Neural progenitor cell (in vitro differentiated cells): ENCODE data around the gene COL4A2. TPM values are rescaled to one million over a fixed set of nuclear protein-coding genes. Genes with fewer than 3 reads are reported as not detected.

Experiments used
- DNase-seq: peaks from one replicate; pipeline ENCODE4 v3.0.0-alpha.2; 2016; ENCODE audit warnings: low spot score
- H2AFZ ChIP-seq: fragments of 200-600 bp; sonication (generic); replicated peaks from 2 replicates; pipeline ENCODE4 v1.6.1; 2016; ENCODE audit warnings: antibody characterized with exemption
- H3F3A ChIP-seq: fragments of 200-600 bp; sonication (generic); 2 replicates; pipeline ENCODE4 v1.6.1; 2016; ENCODE audit warnings: antibody characterized with exemption, low read depth
- H3K27ac ChIP-seq: fragments of 200-600 bp; sonication (generic); 2 replicates; pipeline ENCODE4 v1.5.1; 2016; ENCODE audit warnings: mild to moderate bottlenecking
- H3K27me3 ChIP-seq: fragments of 200-600 bp; sonication (generic); 2 replicates; pipeline ENCODE4 v1.6.1; 2016; ENCODE audit warnings: mild to moderate bottlenecking, moderate library complexity
- H3K36me3 ChIP-seq: fragments of 200-600 bp; sonication (generic); 2 replicates; pipeline ENCODE4 v1.5.1; 2016
- H3K4me1 ChIP-seq: fragments of 200-600 bp; sonication (generic); 2 replicates; pipeline ENCODE4 v1.6.1; 2016; ENCODE audit warnings: mixed run types
- H3K4me2 ChIP-seq: fragments of 200-600 bp; sonication (generic); 2 replicates; pipeline ENCODE4 v1.6.1; 2016
- H3K4me3 ChIP-seq: fragments of 200-600 bp; sonication (generic); 2 replicates; pipeline ENCODE4 v1.5.1; 2016
- H3K79me2 ChIP-seq: fragments of 200-600 bp; sonication (generic); 2 replicates; pipeline ENCODE4 v1.6.1; 2016; ENCODE audit warnings: low read depth
- H3K9ac ChIP-seq: fragments of 200-600 bp; sonication (generic); 2 replicates; pipeline ENCODE4 v1.6.1; 2016
- H3K9me3 ChIP-seq: fragments of 200-600 bp; sonication (generic); 2 replicates; pipeline ENCODE4 v1.5.1; 2016; ENCODE audit warnings: low read depth
- H4K20me1 ChIP-seq: fragments of 200-600 bp; sonication (generic); 2 replicates; pipeline ENCODE4 v1.6.1; 2016; ENCODE audit warnings: low read depth
- H3K27ac Mint-ChIP-seq: 3 replicates; pipeline ENCODE4 v1.8.0; 2021; ENCODE audit warnings: mixed read lengths
- H3K27me3 Mint-ChIP-seq: 2 replicates; pipeline ENCODE4 v1.8.0; 2022; ENCODE audit warnings: low read depth, mild to moderate bottlenecking, inconsistent platforms, moderate library complexity, mixed read lengths; ENCODE audit not compliant: insufficient read depth
- H3K36me3 Mint-ChIP-seq: 3 replicates; pipeline ENCODE4 v1.8.0; 2021; ENCODE audit warnings: mixed read lengths
- H3K4me1 Mint-ChIP-seq: 3 replicates; pipeline ENCODE4 v1.8.0; 2021; ENCODE audit warnings: mixed read lengths
- H3K4me3 Mint-ChIP-seq: 3 replicates; pipeline ENCODE4 v1.8.0; 2021; ENCODE audit warnings: mild to moderate bottlenecking, moderate library complexity, mixed read lengths
- H3K9me3 Mint-ChIP-seq: 3 replicates; pipeline ENCODE4 v1.8.0; 2020; ENCODE audit warnings: mixed read lengths
- CTCF ChIP-seq: fragments of 200-600 bp; sonication (generic); IDR thresholded peaks from 2 replicates; pipeline ENCODE4 v1.5.1; 2017; ENCODE audit warnings: antibody characterized with exemption, mild to moderate bottlenecking
- EZH2 ChIP-seq: fragments of 200-600 bp; sonication (generic); IDR thresholded peaks from 2 replicates; pipeline ENCODE4 v1.6.1; 2017; ENCODE audit warnings: antibody characterized with exemption, mild to moderate bottlenecking, moderate library complexity
- EZH2phosphoT487 ChIP-seq: fragments of 200-600 bp; sonication (generic); IDR thresholded peaks from 2 replicates; pipeline ENCODE4 v1.6.1; 2017; ENCODE audit warnings: antibody characterized with exemption
- total RNA-seq: library from RNA; depleted of rRNA; stranded (reverse); fragments of >200 nt; gene quantifications from 2 replicates; pipeline ENCODE4 v1.2.3, GENCODE V29; 2015; ENCODE audit warnings: low replicate concordance

Gene COL4A2
- total RNA-seq, 1 donor from 2014 or later: 73.6 TPM

- no peak for DNase-seq
- no peak overlapping the region for H3K4me2 ChIP-seq
These were observed 123.6 kb downstream of the COL4A2 start for GRCh38 chr13:110430391-110431336.

DNA sequence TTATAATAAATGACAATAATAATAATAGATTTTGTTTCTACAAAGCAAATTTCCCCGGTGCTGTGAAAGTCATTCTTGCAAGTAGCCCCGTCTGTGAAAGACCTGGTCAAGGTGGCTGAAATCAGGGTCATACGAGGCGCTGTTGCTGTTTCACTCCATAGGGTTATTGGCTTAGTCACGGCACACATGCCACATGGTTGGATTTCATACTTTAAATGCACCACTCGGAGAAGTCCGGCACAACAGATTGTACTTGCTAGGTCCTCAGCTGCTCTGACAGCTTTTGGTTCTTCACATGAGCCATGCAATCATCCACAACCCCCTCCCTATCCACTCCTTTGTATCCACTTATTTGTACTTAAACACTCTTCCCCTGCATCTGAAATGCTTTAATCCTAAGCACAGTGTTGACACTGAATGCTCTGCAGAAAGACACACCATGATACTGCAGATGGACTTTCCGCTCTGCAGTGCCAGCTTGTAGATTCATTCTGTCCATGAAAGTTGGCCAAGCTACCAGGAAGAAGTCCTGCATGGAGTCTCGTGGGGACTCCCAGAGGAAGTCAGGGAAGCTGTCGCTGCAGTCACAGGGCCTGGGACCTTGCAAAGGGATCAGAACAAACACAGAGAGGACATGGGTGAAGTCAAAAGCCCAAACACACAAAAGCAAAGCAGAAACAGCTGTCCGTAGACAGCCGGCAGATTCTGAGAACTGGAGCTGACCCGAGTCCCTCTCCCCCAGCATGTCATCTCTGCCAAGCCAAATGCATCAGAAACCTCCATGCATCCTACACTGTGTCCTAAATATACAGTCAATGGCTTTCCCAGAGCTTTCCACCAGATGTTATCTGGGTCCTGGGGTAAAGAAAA is 124.6 kb downstream of the COL4A2 start:
- Histone ChIP-seq H3K79me2 (no peaks in the 10 kb centered on the region), H3K4me1 (no peaks in the 10 kb centered on the region), H3K27me3 (no peaks in the 10 kb centered on the region), H3K9me3 (no peaks in the 10 kb centered on the region), H3K9ac (no peak overlapping the region), H3F3A (no peaks in the 10 kb centered on the region), H3K4me2 (no peak overlapping the region), H3K4me3 (no peak overlapping the region), H3K27ac (no peak overlapping the region), H4K20me1 (no peaks in the 10 kb centered on the region), H3K36me3 (no peaks in the 10 kb centered on the region), H2AFZ (no peak overlapping the region)
- no peaks in the 10 kb centered on the region for H3K9me3 Mint-ChIP-seq
- peaks cover 36% of the 10 kb centered on the region for H3K36me3 Mint-ChIP-seq
- peak overlapping the region; percentile 58 for H3K27ac Mint-ChIP-seq
- peaks cover 9% of the 10 kb centered on the region for H3K4me1 Mint-ChIP-seq
- TF ChIP-seq EZH2 (no peak), CTCF (no peak), EZH2phosphoT487 (no peak)
- DNase-seq: no peak
- no peak overlapping the region for H3K4me3 Mint-ChIP-seq
- no peaks in the 10 kb centered on the region for H3K27me3 Mint-ChIP-seq

More at GRCh38 chr13:110430391-110431336, 123.6 kb downstream of the COL4A2 start:
- no peaks in the 10 kb centered on the region for H3K27me3 Mint-ChIP-seq
- Histone ChIP-seq H3K36me3 (no peaks in the 10 kb centered on the region), H3K9me3 (no peaks in the 10 kb centered on the region), H3K4me3 (no peak overlapping the region), H2AFZ (no peak overlapping the region), H3K9ac (no peak overlapping the region), H3K27me3 (no peaks in the 10 kb centered on the region), H3K27ac (no peak overlapping the region), H3K4me1 (no peaks in the 10 kb centered on the region), H4K20me1 (no peaks in the 10 kb centered on the region), H3K79me2 (no peaks in the 10 kb centered on the region), H3F3A (no peaks in the 10 kb centered on the region)
- TF ChIP-seq EZH2 (no peak), CTCF (no peak), EZH2phosphoT487 (no peak)
- H3K27ac Mint-ChIP-seq: no peak overlapping the region
- peaks cover 10% of the 10 kb centered on the region for H3K4me1 Mint-ChIP-seq
- no peaks in the 10 kb centered on the region for H3K9me3 Mint-ChIP-seq
- H3K4me3 Mint-ChIP-seq: no peak overlapping the region
- peaks cover 33% of the 10 kb centered on the region for H3K36me3 Mint-ChIP-seq

- Histone ChIP-seq H3K36me3 (no peaks in the 10 kb centered on the region), H3K27ac (no peak overlapping the region), H3K4me2 (no peak overlapping the region), H3K9ac (no peak overlapping the region), H3K79me2 (no peaks in the 10 kb centered on the region), H4K20me1 (no peaks in the 10 kb centered on the region), H3F3A (no peaks in the 10 kb centered on the region), H3K4me3 (no peak overlapping the region), H3K9me3 (no peaks in the 10 kb centered on the region), H3K27me3 (no peaks in the 10 kb centered on the region), H3K4me1 (no peaks in the 10 kb centered on the region), H2AFZ (no peak overlapping the region)
- Mint-ChIP-seq H3K27ac (peak overlapping the region; percentile 14), H3K4me1 (peaks cover 9% of the 10 kb centered on the region), H3K9me3 (no peaks in the 10 kb centered on the region), H3K36me3 (peaks cover 39% of the 10 kb centered on the region), H3K27me3 (no peaks in the 10 kb centered on the region), H3K4me3 (no peak overlapping the region)
- DNase-seq: no peak
- TF ChIP-seq CTCF (no peak), EZH2 (no peak), EZH2phosphoT487 (no peak)
These were observed 125.4 kb downstream of the COL4A2 start for GRCh38 chr13:110432522-110432921.
